HL-60/S4 (cell line): ENCODE data around the gene TMEM91.
"Not testable (repeated sequence)": the region's sequence is repeated elsewhere in the genome, so short reads cannot be mapped to it uniquely, and the experiment has no call there.

Experiments used
- in situ Hi-C: fragments of 300-500 bp; cut with MboI; formaldehyde crosslinking; loops from 2 replicates; pipeline ENCODE4 v1.14.3; 2022; ENCODE audit warnings: low sequenced_read_pairs

The TMEM91 gene

DNA sequence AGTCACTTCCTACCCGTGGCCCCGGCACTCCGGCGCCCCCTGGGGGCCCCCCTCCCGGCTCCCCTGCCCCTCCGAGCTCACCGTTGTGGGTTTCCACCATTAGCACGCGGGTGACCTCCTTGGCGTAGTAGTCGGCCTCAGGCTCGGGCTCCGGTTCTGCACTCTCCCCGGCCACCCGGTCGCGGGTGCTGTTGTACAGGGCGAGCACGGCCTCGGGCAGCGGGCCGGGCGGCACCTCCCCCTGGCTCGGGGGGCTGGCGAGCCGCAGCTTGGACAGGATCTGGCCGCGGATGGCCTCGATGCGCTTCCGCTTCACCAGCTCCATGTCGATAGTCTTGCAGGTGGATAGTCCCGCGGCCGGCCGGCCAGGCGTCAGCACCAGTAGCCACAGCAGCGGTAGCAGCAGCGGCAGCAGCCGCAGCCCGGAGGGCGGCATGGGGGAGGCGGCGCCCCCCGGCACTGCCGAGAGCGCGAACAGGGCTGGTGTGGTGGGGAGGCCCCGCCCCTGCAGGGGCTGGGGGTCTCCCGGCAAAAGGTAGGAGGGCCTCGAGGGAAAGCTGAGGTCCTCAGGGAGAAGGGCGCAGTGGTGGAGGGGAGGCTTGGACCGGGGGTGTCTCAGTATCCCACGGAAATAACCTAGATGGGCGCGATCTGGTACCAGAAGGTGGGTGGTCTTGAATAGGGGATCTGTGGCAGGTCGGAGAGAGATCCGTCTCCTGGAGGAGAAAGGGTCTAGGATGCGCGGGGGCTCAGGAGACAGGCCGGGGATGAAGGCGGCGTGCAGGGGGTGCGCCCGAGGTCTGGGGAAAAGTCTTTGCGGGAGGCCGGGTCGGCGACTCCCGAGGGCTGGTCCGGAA, 23.5 kb upstream of the TMEM91 start:
- in situ Hi-C loops, result no loop called here

DNA sequence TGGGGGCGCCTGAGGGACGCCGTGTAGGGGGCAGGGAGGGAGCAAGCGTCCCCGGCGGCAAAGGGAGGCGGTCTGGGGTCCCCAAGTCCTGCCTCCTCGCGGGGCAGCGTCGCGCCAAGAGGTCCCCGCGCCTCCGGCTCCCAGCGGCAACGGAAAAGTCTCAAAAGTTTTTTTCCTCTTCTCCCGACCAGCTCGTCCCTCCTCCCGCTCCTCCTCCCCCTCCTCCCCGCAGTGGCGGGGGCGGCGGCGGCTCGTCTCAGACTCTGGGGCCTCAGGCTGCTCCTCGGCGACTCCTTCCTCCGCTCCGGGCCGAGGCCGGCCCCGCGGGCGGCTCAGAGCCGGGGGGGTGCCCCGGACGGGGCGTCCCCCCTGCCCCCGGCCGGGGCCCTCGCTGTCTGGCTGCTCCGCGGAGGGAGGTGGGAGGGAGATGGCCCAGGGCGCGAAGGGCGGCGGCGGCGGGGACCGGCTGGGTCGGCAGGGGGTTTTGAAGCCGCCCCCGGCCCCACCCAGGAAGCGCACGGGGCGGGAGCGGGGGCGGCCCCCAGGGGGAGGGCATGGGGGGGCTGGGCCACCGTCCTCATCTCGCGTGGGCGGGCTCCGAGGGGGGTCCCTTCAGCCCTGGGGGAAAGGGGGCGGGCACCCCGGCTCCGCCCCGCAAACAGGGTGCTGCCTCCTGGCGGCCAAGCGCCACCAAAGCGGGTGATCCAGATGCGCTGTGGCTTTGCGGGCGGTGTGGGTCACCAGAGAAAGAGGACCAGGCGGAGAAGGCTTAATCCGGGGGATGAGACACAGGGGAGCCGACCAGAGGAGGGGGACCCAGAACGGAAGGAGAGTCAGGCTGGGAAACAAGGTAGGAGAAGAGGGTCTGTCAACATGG, 22.6 kb upstream of the TMEM91 start, which contains the start of gene TGFB1:
Gene TGFB1 (minus strand): TSS at position 457 of the 877 bp plus-strand sequence. CDS start 878 bp downstream, outside the sequence.
- in situ Hi-C loops, result no loop called here

DNA sequence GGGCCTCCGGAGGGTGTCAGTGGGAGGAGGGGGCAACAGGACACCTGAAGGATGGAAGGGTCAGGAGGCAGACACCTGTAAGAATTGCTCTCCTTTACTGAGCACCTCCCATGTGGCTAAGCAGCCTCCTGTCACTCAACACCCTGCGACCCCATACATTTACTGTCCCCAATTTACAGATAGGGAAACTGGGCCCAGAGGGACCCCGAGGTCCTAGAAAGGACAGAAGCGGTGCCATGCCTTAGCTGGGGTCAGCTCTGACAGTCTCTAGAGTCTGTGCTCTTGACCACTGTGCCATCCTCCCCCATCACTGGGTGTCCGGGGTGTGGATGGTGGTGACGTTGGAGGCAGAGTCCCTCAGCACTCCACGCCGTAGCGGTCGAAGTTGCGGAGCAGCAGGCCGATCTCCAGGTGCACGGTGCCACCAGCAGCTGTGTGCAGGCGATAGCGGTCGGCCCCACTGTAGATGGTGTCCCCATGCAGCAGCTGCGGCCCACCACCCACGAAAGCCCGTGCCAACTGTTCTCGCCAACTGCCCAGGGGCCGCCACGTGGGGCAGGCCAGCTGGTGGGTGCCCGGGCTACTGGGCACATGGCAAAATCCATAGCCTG, 21.9 kb upstream of the TMEM91 start:
- in situ Hi-C loops, result no loop called here

DNA sequence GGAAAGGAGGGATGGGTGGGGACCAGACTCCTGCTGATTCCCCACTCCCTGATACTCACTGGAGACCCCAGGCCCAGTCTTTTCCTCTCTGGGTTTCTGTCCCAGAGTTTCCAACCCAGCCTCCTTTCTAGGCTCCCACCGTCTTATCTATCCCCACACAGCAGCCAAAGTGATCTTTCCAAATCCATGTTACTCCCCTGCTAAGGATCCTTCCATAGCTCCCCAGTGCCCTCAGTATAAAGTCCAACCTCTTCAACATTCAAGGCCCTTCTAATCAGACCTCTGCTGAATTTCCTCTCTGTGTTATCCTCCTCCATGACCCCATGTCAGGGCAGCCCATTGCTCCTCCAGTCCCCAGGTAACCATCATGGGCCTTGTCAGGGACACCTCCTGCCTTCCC, 21.3 kb upstream of the TMEM91 start:
- in situ Hi-C loops, result no loop called here

DNA sequence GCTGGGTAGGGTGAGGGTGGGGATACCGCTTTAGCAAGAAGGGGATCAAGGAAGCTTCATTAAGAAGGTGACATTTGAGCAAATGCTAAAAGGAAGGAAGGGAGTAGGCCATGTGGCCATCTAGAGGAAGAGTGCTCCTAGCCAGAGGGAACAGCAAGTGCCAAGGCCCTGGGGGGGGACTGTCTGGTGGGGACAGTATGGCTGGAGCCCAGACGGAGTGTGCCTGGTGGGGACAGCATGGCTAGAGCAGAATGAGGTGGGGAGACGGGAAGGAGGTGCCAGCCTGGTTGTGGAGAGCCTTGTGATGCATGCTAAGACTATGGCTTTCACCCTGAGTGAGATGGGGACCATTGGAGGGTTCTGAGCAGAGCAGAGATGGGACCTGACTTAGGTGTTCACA, 20.5 kb upstream of the TMEM91 start:
- in situ Hi-C loops, result no loop called here

DNA sequence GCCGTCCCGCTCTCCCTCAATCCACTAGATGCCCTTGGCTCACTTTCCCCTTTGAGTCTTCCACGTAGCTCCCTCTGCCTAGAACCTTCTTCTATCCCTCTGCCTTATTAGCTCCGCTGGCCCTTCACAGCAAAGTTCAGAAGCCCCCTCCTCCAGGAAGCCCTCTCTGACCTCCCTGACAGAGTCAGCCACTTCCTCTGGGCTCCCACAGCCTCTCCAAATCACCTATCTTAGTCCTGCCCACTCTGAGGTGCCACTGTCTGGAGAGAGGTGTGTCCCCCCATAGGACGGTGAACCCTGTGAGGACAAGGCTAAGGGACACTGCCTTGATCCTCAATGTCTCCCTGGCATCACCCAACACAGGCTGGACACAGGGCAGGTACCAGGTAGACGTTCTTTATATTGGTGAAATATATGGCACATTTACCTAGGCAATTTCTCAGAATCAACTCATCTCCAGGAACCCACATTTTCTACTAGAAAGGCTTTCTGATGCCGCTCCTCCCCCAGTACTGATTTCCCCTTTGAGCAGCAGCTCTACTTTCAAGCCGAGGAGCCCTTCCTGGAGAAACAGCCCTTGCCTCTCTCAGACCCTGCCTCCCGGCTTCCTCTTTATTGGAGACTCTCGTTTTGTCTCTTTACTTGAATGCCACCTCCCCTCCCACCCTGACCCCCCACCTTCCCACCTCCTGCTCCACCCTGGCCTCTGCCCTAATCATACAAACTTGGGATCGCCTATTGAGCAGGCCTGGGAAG, 19.2 kb upstream of the TMEM91 start:
- in situ Hi-C loops, result no loop called here

DNA sequence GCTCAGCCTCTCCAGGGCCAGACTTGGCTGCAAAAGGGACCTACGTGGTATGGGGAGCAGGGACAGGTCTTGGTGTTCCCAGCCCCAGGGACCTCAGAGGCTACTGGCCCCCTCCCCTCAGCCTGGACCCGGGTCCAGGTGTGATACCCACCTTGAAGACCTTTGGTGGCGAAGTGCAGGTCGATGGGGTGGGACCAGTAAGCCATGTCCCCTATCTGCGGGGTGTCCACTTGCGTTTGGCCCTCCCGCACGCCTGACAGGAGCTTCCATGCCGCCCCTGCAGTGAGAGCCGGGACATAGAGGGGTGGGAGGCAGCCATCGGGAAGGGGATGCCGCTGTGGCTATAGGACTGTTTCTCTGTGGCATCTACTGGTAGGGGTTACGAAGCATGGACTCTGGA, 18.6 kb upstream of the TMEM91 start:
- in situ Hi-C loops, result no loop called here

DNA sequence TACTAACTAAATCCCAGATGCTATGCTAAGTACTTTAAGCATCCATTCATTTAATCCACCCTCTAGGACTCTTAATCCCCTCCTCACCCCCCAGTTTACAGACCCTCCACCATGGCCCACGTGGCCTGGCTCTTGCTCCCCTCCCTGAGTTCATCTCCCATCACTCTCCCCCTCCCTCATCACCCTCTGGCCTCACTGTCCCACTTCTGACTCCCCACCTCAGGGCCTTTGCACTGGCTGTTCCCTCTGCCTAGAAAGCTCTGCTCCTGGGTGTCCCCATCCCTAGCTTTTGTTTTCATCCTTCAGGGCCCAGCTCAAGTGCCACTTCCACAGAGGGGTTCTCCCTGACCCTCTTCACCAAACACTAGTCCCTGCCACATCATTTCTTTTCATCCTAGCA, 16.6 kb upstream of the TMEM91 start:
- in situ Hi-C loops, result no loop called here

DNA sequence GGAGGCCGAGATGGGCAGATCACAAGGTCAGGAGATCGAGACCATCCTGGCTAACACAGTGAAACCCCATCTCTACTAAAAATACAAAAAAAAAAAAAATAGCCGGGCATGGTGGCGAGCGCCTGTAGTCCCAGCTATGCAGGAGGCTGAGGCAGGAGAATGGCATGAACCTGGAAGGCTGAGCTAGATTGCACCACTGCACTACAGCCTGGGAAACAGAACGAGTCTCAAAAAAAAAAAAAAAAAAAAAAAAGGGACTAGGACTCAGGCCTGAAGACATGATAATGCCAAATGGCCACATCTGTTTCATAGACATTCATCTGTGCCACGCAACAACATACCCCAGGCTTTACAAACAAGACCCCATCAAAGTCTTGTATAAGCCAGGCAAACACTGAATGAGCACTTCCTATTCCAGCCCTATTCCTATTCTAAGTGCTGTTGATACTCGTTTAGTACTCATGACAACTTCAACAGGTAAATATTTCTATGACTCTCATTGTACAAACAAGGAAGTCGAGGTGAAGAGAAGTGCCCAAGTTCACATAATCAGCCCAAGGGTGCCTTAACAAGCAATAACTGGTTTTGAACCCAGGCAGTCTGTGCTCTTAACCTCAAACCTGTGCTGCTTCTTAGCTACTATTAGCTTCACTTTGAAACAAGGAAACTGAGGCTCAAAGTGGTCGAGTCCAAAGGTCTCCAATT, 14.0 kb upstream of the TMEM91 start:
- in situ Hi-C loops, result no loop called here

DNA sequence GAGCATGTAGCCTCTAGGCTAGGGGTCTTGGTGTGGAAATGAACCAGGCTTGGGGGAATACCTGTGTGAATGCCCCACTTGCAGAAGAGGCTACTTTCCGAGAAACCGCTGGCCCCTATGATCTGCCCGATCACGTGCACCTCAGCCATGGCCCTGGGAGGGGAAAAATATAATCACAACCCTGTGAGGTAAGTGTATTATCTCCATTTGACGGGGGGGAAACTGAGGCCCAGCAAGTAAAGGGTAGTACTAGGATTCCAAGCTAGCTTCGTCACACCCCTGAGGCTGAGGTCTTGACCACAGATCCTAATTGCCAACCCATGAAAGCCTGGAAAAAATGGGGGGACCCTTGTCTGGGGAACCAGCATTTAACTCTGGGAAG, 13.0 kb upstream of the TMEM91 start:
- in situ Hi-C loops, result no loop called here

DNA sequence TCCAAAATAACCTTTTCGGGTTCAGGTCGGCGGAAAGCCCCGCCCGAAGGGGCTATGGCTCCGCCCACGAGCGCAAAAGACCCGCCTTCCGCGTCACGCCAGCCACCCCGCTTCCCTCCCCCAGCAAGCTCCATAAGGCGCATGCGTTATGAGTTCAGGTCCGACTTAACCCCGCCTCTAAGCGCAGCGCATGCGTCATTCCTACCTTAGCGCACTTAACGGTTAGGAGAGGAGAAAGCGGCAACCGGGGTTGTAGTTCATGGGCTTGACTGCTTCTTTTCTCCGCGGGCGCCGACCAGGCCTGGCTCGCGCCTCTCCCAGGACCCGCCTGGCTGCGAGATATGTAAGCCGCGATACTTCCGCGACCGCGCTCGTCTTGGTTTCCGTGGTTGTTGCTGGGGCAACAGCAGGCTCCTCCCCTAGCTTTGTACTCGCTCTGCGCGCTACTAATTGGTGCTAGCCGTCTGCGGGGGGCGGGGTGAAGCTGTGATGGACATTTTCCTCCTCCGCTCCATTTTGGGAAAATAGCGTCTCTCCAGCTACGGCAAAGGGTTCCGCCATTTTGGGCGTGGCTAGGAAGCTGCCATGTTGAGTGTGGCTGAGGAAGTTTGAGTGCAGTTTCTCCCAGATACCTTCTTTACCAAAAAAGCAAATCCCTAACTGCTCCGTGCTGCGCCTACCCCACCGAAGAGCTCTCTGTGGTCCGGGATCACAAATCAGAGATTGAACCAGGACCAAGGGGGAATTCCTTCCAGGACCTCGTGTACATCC, 12.4 kb upstream of the TMEM91 start, which contains the start of gene B9D2:
Gene B9D2 (minus strand): TSS at position 397 of the 771 bp plus-strand sequence. CDS start 630 bp downstream, outside the sequence.
- in situ Hi-C loops, result no loop called here

DNA sequence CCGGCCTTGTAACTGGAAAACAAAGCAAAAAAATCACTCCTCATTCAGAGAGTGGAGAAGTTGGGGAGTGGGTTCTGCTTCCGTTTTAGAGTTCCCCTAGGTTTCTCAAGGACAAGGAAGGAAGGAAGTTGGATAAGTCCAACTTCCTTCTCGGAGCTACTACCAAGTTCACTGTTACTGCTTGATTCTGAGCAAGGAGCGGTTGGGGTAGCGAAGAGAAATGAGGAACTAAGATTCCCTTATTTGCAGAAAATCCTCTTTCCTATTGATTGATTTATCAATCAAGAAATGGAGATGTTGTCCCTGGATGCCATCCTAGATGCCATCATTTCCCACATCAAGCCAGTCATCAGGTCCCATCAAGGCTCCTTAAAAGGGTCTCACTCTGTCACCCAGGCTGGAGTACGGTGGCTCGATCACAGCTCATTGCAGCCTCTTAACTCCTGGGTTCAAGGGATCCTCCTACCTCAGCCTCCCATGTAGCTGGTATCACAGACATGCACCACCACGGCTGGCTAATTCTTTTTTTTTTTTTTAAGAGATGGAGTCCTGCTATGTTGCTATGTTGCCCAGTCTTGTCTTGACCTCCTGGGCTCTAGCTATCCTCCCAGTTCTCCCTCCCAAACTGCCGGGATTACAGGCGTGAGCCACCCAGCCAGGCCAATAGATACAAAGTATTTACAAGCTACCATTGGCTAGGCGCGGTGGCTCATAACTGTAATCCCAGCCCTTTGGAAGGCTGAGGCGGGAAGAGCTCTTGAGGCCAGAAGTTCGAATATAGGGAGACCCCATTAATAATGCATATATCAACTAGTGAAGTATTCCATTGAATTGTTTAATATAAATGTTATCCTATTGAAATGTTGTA, 11.6 kb upstream of the TMEM91 start:
- in situ Hi-C loops, result no loop called here

DNA sequence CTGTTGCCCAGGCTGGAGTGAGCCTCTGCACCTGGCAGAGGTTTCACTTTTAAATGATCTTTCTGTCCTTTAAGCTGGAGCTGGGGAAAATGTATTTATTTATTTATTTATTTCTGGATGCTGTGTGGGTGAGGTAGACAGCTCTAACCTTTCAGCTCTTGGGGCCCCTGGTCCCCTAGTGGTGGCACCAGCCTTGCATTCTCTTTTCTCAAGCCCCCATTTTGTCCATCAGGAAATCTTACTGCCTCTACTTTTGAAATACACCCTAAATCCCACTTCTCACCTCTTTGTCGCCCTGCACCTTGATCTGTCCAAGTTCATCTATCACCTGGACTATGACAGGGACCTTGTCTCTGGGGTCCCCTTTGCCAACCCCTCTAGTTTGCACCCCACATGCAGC, 10.2 kb upstream of the TMEM91 start:
- in situ Hi-C loops, result no loop called here

DNA sequence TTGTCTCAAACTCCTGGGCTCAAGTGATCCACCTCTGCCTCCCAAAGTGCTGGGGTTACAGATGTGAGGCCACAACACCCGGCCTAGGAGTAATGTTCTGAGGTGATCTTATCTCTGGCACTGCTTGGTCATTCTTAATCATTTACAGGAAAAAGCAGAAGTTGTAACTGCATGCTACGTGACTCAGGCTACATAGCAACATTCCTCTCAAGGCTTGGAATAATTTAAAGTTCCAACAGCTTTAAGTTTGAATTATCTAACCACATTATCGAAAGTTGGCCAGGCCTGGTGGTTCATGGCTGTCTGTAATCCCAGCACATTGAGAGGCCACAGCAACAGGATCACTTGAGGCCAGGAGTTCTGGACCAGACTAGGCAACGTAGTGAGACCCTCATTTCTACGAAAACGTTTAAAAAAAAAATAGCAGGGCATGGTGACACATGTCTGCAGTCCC, 8.5 kb upstream of the TMEM91 start:
- in situ Hi-C loops, result no loop called here

DNA sequence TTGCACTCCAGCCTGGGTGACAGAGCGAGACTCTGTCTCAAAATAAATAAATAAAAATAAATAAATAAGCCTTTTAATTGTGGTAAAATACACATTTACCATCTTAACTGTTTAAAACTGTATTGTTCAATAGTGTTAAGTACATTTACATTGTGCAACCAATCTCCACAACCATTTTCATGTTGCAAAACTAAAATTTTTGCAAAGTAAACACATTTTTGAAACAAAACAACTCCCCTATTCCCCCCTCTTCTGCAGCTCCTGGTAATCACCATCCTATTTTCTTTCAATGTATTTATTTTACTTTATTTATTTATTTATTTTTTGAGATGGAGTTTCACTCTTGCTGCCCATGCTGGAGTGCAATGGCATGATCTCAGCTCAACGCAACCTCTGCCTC, 6.6 kb upstream of the TMEM91 start:
- in situ Hi-C loops, result no loop called here

DNA sequence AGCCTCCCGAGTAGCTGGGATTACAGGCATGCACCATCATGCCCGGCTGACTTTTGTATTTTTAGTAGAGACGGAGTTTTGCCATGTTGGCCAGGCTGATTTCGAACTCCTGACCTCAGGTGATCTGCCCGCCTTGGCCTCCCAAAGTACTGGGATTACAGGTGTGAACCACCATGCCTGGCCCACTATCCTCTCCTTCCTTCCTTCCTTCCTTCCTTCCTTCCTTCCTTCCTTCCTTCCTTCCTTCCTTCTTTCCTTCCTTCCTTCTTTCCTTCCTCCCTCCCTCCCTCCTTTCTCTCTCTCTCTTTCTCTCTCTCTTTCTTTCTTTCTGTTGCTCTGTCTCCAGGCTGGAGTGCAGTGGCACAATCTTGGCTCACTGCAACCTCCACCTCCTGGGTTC, 5.2 kb upstream of the TMEM91 start:
- in situ Hi-C loops, result not testable (repeated sequence)

DNA sequence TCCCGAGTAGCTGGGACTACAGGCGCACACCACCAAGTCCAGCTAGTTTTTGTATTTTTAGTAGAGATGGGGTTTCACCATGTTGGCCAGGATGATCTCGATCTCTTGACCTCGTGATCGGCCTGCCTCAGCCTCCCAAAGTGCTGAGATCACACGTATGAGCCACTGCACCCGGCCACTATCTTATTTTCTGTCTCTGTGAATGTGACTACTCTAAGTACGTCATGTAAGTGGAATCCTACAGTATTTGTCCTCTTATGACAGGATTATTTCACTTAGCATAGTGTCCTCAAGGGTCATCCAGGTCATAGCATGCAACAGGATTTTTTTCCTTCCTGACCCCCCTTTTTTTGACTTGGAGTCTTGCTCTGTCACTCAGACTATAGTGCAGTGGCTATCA, 4.8 kb upstream of the TMEM91 start:
- in situ Hi-C loops, result no loop called here

DNA sequence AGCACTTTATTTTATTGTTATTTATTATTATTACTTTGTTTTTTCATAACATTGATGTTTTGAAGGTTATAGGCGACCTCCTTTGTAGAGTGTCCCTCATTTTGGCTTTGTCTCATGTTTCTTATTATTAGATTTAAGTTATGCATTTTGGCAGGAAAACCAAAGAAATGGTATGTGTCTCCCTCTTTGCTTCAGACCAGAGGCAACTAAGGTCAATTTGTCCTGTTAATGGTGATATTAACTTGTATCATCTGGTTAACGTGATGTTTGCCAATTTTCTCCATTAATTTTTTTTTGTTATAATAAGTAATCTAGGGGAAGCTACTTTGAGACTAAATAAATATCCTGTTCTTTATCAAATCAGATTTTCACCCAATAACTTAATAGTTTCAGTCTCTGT, 3.8 kb upstream of the TMEM91 start:
- in situ Hi-C loops, result no loop called here
